Neural crest cell (in vitro differentiated cells): Measurements from ENCODE around the gene RAB37. TPM values are rescaled to one million over a fixed set of nuclear protein-coding genes. Genes with fewer than 3 reads are reported as not detected.

Experiments
- DNase-seq: peaks from one replicate; pipeline ENCODE4 v3.0.0; 2021; ENCODE audit warnings: low read depth, mixed read lengths, low spot score
- H3K27ac Mint-ChIP-seq: one replicate; pipeline ENCODE4 v1.8.0; 2021; ENCODE audit warnings: mild to moderate bottlenecking, mixed read lengths; ENCODE audit not compliant: unreplicated experiment
- H3K27me3 Mint-ChIP-seq: 2 replicates; pipeline ENCODE4 v1.8.0; 2021; ENCODE audit warnings: low read depth, mild to moderate bottlenecking, mixed read lengths
- H3K36me3 Mint-ChIP-seq: 2 replicates; pipeline ENCODE4 v1.8.0; 2021; ENCODE audit warnings: low read depth, mild to moderate bottlenecking, mixed read lengths
- H3K4me1 Mint-ChIP-seq: 2 replicates; pipeline ENCODE4 v1.8.0; 2021; ENCODE audit warnings: mixed read lengths
- H3K4me3 Mint-ChIP-seq: one replicate; pipeline ENCODE4 v1.8.0; 2021; ENCODE audit warnings: mild to moderate bottlenecking, mixed read lengths
- H3K9me3 Mint-ChIP-seq: 2 replicates; pipeline ENCODE4 v1.8.0; 2021; ENCODE audit warnings: mixed read lengths
- CTCF ChIP-seq: fragments of 200-600 bp; sonication (generic); conservative IDR thresholded peaks from 2 replicates; pipeline ENCODE4 v1.5.0; 2021; ENCODE audit warnings: antibody characterized with exemption, mild to moderate bottlenecking
- total RNA-seq: library from RNA; stranded (reverse); gene quantifications from 2 replicates; pipeline ENCODE4 v1.2.1, GENCODE V29; 2021

Gene RAB37
- total RNA-seq, 1 donor from 2014 or later, result not detected

GRCh38 chr17:74730491-74731346, 6.3 kb upstream of the RAB37 start:
- Mint-ChIP-seq H3K36me3 (no peaks in the 10 kb centered on the region), H3K9me3 (no peaks in the 10 kb centered on the region)

DNA sequence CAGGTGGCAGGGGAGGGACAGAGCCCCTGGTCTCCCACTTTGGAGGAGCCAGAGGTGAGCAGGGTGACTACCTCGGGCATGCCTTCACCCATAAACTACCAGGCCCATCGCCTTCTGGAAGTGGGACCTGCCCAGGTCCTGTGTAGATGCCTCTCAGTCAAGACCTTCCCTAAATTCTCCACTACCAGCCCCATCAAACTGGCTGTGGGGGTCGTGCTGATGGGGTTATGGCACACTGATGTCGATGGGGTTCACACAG, 5.8 kb upstream of the RAB37 start:
- Mint-ChIP-seq H3K4me1 (peaks cover under 1% of the 10 kb centered on the region), H3K27me3 (no peaks in the 10 kb centered on the region), H3K36me3 (no peaks in the 10 kb centered on the region), H3K27ac (no peak overlapping the region), H3K4me3 (no peak overlapping the region), H3K9me3 (no peaks in the 10 kb centered on the region)
- TF ChIP-seq CTCF, result no peak
- DNase-seq, result no peak

More at GRCh38 chr17:74730491-74731346, 6.3 kb upstream of the RAB37 start:
- TF ChIP-seq CTCF, result no peak
- no peak overlapping the region for H3K27ac Mint-ChIP-seq
- H3K4me3 Mint-ChIP-seq, result no peak overlapping the region
- H3K27me3 Mint-ChIP-seq, result no peaks in the 10 kb centered on the region
- no peaks in the 10 kb centered on the region for H3K4me1 Mint-ChIP-seq
- no peak for DNase-seq

- Mint-ChIP-seq H3K27me3 (peaks cover 2% of the 10 kb centered on the region), H3K4me3 (no peak overlapping the region), H3K36me3 (no peaks in the 10 kb centered on the region), H3K4me1 (peaks cover 4% of the 10 kb centered on the region), H3K9me3 (no peaks in the 10 kb centered on the region), H3K27ac (no peak overlapping the region)
- no peak for TF ChIP-seq CTCF
- DNase-seq, result no peak
Observed at GRCh38 chr17:74732042-74732867, 4.8 kb upstream of the RAB37 start.

DNA sequence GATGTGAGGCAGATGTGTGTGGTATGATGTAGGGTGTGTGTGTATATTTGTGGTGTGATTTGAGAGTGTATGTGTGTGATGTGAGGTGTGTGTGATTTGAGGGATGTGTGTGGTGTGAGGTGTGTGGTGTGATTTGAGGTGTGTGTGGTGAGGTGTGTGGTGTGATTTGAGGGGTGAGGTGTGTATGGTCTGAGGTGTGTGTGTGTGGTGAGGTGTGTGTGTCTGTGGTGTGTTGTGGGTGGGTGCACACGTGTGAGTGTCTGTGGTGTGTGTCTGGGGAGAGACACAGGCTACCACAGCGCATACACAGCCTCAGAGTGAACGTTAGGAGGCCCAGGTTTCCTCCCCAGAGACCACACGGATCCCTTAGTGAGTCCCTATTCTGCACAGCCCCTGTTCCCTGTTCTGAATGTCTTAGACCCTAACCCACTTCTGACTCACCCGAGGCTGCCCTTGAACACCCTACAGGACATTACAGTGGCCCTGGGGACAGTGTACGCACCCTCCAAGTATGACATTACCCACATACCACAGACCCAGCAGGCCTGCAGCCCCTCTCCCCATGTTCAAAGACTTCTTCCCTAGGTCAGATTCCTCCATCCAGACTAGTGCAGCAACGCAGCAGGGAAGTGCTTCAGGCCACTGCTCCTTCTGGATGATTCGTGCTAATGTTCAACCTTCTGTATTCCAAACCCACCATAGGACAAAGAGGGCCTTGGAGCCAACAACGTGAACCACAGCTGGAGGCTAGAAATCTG, 3.5 kb upstream of the RAB37 start:
- Mint-ChIP-seq H3K4me3 (no peak overlapping the region), H3K27me3 (peaks cover 15% of the 10 kb centered on the region), H3K9me3 (no peaks in the 10 kb centered on the region), H3K36me3 (no peaks in the 10 kb centered on the region), H3K27ac (no peak overlapping the region), H3K4me1 (peaks cover 12% of the 10 kb centered on the region)
- no peak for DNase-seq
- no peak for TF ChIP-seq CTCF

GRCh38 chr17:74734256-74734655, 2.8 kb upstream of the RAB37 start:
- DNase-seq, result no peak
- peaks cover 22% of the 10 kb centered on the region for H3K27me3 Mint-ChIP-seq

More at GRCh38 chr17:74734256-74734655, 2.8 kb upstream of the RAB37 start:
- TF ChIP-seq CTCF, result no peak
- no peak overlapping the region for H3K4me3 Mint-ChIP-seq
- H3K4me1 Mint-ChIP-seq, result peaks cover 16% of the 10 kb centered on the region
- no peaks in the 10 kb centered on the region for H3K36me3 Mint-ChIP-seq
- H3K9me3 Mint-ChIP-seq, result no peaks in the 10 kb centered on the region
- H3K27ac Mint-ChIP-seq, result no peak overlapping the region
